ENCODE results near the gene DDX5.

Gene DDX5

GRCh38 chr17:64506201-64506575 lies at the start of gene DDX5:
Gene DDX5 (minus strand): TSS chr17:64506289. CDS start chr17:64506119, 170 bp downstream.
- DNase-seq (ENCODE audit: low read depth), result no peak

DNA sequence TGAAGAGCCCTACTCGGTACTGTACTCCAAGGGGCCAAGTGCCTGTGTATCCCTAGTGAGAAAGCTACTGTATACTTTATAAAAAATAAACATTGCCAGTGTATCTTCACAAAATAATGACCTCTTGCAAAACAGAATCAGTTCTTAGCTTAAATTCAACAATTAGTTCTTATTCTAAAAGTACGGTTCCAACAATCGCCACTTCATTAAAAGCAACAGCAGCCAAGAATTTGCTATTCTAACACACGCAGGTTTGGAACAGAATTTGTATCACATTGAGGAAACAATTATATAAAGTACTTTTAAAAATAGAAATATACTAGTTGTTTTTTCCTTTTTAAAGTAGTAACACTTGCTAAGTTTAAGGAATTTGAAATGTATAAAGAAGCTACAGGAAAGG lies 49.2 kb upstream of the DDX5 start:
- no peak for DNase-seq (ENCODE audit: low read depth)

- no peak for DNase-seq (ENCODE audit: low read depth)
Observed at GRCh38 chr17:64554028-64554637, 48.0 kb upstream of the DDX5 start.

DNA sequence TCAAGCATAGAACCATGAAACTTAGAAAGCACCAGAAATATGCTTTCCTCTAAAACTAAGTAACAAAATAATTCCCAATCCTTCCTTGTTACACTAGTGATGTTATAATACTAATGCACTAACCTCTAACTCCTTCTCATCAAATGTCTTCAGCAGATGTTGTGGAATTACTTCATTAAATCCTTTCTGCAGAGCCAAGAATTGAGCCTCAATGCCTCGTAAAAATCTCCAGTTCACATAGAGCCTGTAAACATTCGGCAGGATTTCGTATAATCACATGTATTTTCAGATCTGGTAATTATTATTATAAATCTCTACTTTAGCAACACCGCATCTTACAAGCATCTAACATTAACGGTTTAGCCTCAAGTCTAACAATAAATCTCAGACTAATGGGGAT lies 45.4 kb upstream of the DDX5 start:
- no peak for DNase-seq (ENCODE audit: low read depth)

DNA sequence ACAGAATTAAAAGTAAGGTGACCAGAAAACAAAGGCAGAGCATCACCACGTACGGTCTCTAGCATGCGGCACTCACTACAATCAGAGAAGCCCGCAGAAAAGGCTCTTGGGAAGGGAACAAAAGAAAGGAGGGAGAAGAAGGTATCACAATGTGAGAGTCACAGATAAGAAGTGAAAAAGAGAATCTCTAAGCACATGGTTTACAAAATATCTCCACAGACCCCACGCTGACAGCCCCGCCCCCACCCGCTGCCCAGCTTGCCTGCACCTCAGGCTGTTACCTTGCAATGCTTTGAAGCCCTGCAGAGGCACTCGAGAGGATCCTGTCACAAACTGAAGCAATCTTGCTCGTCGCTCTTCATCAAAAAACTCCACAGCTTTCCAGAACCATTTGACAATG lies 41.2 kb upstream of the DDX5 start:
- no peak for DNase-seq (ENCODE audit: low read depth)

GRCh38 chr17:64546716-64547115 lies 40.6 kb upstream of the DDX5 start:
- DNase-seq (ENCODE audit: low read depth), result no peak

DNA sequence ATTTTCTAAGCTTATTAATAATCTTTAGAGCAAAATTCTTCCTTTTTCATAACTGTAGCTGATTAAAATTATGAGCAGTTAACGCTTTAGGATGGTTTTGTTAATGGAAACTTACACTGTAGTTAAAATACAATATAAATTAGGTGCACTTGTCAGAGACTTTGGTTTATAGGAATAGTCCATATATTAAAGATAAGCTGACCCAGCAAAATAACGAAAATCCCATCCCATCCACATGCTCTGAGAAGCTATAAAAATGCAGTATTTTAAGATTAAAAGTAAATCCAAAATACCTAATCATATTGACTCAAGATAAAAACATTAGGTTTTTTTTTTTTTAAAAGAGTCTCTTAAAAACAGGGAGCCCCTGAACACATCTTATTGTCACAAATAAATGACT lies 38.7 kb upstream of the DDX5 start:
- no peak for DNase-seq (ENCODE audit: low read depth)

DNA sequence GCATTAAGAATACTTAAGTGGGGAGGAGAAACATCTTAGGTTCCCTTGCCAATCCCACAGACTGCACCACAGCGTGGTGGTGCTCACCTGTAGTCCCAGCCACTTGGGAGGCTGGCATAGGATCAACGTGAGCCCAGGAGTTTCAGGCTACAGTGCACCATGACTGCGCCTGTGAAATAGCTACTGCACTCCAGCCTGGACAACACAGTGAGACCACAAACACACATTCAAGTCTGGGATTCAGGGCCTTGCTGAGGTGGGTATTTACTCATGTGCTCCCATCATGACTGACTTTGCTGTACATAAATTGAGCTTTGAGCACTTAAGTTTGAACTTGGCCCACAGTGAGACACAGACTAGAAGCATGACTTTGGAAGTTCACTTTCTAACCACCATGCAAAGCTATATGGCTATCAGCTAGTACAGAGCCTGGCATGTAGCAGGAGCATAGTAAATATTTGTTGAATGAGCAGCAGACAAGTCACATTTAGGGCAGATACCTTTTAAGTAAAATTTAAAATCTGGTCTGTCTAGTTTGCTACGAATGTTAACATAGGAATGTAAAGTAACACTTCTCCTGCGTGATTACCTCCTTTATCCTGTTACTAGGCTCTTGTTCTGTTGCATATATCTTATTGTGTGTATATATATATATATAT lies 34.2 kb upstream of the DDX5 start:
- no peak for DNase-seq (ENCODE audit: low read depth)

GRCh38 chr17:64538508-64539130 lies 32.5 kb upstream of the DDX5 start:
- no peak for DNase-seq (ENCODE audit: low read depth)

DNA sequence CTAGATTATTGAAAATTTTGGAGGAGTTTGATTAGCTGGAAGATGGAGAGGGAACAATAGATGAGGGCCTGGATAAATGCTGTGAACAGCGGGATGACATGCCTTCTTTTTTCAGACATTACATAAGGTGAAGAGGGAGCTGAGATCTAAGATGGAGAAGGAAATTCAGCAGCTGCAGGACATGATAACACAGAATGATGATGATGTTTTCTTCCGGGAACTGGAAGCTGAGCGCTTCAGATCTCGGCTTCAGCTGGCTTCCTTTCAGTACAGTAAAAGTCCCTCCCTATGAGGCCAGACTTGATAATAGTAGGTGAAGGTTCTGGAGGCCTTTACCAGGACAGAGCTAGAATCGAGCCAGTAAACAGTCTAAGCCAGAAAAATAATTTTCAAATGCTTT lies 31.4 kb upstream of the DDX5 start:
- no peak for DNase-seq (ENCODE audit: low read depth)

- no peak for DNase-seq (ENCODE audit: low read depth)
Observed at GRCh38 chr17:64536913-64537312, 30.8 kb upstream of the DDX5 start.

- DNase-seq (ENCODE audit: low read depth), result no peak
Observed at GRCh38 chr17:64535357-64535756, 29.3 kb upstream of the DDX5 start.

DNA sequence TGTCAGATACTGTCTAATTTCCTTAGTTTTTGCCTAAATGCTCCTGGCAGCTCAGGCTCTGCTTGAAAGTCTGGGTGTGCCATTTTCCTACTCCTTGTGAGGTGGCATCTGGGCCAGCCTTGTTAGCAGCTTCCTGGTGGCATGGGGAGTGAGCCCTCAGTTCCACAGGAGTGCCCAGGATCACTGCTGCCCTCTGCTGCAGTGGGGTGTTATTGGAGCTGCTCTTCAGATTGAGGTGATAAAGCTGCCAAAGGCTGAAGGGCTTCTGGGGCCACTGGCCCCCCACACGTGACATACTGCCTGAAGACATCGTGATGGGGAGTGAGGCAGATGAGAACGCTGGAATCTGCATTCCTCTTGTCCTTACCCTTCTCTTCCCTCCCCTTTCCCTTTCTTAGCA lies 28.1 kb upstream of the DDX5 start:
- DNase-seq (ENCODE audit: low read depth), result no peak

DNA sequence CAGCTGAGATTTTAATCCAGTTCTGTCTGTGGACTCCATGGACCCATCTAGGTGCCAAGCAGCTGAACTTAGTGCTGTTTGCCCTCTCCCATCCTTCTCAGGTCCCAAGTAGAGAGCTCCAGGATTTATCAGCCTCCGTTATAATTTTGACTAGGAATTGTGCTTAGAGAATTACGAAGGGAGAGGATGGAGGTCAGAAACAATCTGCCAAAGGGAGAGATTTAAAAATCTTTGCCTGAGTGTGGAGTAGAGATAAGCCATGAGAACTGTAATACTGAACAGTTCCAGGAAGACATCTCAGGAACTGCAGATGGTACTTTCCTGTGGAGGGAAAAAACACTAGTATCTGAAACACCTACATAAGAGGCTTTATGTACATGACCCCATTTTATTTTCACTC lies 27.7 kb upstream of the DDX5 start:
- DNase-seq (ENCODE audit: low read depth), result no peak

DNA sequence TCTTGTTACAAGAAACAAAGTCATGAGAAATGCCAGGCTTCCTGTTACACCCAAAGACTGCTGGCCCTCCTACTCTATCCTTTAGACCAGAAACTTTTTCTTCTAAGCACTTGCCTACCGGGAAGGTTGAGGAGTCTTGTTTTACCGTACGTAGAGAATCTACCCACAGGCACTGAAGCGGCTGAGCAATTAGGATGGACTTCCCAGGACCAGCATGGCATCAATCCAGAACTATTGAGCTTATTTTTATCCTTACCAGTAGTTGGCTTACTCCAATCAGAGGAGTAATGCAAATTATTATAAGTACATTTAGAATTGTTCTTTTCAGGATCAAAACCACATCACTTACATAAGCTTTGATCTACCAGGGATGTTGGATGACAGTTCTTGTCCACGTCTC lies 26.3 kb upstream of the DDX5 start:
- no peak for DNase-seq (ENCODE audit: low read depth)

DNA sequence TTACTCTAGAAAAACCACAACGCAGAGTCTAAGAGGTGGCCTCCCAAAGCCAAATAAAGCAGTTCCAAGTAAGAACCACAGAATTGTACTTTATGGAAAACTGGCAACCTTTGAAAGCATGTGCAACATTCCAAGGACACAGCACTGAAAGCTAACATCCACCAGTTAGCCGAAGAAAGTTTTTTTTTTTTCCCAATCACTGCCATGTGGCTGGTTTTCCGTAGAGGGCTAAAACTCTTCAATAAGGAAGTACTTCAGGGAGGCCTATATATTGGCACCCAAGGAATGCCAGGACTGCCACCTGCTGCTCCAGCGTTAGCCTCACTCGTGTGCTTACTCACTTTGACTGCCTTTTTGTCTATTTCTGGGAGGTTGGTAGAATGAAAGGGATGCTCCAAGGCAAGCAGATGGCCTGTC lies 25.9 kb upstream of the DDX5 start:
- no peak for DNase-seq (ENCODE audit: low read depth)

DNA sequence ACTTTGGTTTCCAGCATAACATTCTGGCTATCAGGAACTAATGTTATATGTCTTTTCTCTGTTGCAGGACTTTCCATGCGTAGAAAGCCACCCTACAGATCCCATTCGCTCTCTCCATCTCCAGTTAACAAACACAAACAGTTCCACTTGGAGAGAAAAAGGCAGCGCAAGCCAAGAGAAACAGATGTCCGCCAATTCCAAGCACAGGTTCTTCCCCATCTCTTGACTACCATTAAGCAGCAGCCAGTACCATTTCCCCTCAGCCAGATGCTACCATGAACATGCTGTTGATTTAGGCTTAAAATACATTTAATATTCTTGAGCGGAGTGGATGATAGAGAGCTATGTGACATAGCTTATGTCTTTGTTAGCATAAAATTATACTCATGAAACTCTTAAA lies 23.1 kb upstream of the DDX5 start:
- DNase-seq (ENCODE audit: low read depth), result no peak

DNA sequence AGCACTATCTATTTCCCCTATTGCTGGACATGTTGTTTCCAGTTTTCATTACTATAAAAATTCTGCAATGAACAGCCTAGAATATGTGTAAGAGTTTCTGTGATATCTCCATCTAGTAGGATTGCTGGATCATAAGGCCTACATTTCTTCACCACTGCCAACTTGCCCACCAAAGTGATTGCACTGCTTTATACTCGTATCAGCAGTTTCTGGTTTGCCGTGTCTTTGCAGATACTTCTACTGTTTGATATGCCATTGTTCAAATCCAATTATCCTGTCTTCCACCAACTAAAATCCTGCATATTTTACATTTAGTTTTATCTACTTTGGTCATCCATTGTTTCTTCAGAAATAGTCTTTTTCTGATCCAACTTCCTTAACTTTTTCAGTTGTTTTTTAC lies 21.8 kb upstream of the DDX5 start:
- no peak for DNase-seq (ENCODE audit: low read depth)

- DNase-seq (ENCODE audit: low read depth), result no peak
Observed at GRCh38 chr17:64520359-64520758, 14.3 kb upstream of the DDX5 start.

DNA sequence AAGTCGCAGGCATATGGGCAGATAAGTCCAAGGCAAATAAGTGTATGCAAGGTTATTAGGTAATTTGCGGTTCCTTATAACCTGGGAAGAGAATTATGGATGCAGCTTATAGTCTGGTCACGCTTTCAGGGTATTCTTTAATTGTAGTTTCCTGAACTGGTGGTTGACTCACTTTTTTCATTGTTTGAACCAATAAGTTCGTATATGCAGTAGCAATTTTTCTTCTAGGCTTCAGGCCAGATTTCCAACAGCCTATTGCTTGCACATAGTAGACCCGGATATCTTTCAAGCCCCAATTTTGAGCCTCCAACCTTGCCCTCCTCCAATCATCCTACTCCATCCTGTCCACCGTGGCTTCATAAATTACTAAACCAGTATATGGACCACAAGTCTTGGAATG lies 13.5 kb upstream of the DDX5 start:
- DNase-seq (ENCODE audit: low read depth), result no peak

- DNase-seq (ENCODE audit: low read depth), result no peak
Observed at GRCh38 chr17:64515829-64516228, 9.7 kb upstream of the DDX5 start.

DNA sequence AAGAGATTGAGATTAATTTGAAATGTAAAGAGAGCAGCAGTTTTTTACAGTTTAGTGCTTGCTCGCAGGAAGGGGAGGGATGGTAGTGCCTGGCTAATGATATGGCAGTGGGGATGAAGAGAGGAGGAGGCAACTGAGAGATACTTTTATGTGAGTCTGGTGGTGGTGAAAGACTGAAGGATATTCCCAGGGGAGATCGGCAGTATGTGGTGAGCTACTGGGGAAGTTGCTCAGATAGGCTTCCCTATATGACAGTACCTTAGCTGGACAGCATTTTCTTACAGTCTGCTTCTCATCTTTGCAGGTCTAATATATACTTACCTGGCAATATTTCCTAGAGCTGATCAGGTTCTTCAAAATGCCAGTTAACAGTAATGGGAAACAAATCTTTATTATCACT lies 9.3 kb upstream of the DDX5 start:
- DNase-seq (ENCODE audit: low read depth), result no peak

GRCh38 chr17:64509179-64509578 lies 3.1 kb upstream of the DDX5 start:
- DNase-seq (ENCODE audit: low read depth), result no peak

DNA sequence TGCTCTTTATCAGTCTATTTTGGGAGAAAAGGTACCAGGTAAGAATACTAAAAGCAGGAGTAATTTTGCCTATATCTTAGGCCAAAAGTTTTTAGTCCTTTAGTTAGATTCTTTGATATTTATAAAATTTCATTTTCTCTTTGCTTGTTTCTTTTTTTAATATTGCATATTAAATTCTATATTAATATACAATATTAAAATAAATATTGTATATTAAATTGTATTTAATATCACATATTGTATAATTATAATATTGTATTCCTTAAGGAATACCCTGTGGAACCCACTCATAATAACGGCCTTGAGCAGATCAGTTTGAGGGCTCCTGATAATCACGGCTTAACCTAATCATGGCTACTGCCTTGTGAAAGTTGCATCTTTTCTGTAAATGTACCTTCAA lies 2.6 kb upstream of the DDX5 start:
- DNase-seq (ENCODE audit: low read depth), result no peak
